Upper lobe of right lung (tissue), 1 donor: ENCODE measurements around the gene NEUROD2. TPM values are rescaled to one million over a fixed set of nuclear protein-coding genes. Genes with fewer than 3 reads are reported as not detected.

ENCODE experiments used
- ATAC-seq: fragments of 200-7000 bp; cut with Tn5 transposase; one replicate; pipeline ENCODE4 v1.9.1; 2020; ENCODE audit warnings: mild to moderate bottlenecking, moderate library complexity
- DNase-seq: peaks from one replicate; pipeline ENCODE4 v3.0.0-alpha.2; 2020
- H3K27ac ChIP-seq: fragments of 200-600 bp; one replicate; pipeline ENCODE4 v1.8.0; 2022
- H3K27me3 ChIP-seq: fragments of 200-600 bp; one replicate; pipeline ENCODE4 v1.8.0; 2022; ENCODE audit warnings: mild to moderate bottlenecking
- H3K36me3 ChIP-seq: fragments of 200-600 bp; one replicate; pipeline ENCODE4 v1.8.0; 2022
- H3K4me1 ChIP-seq: fragments of 200-600 bp; one replicate; pipeline ENCODE4 v1.8.0; 2022
- H3K4me3 ChIP-seq: fragments of 200-600 bp; one replicate; pipeline ENCODE4 v1.8.0; 2022; ENCODE audit warnings: mild to moderate bottlenecking
- H3K9me3 ChIP-seq: fragments of 200-600 bp; one replicate; pipeline ENCODE4 v1.8.0; 2022
- intact Hi-C: fragments of 100-400 bp; cut with DNase I; formaldehyde crosslinking; loops from one replicate; pipeline ENCODE4 v1.11.0; 2022
- total RNA-seq: library from RNA; stranded (reverse); fragmentation: NEBNext Ultra II Directional; extraction: Animal tissue kit (Norgen Biotek cat#: 25700); gene quantifications from one replicate; pipeline ENCODE4 v1.2.1, GENCODE V29; 2021
- TF ChIP-seq, protein P1 (sequence below): fragments of 200-600 bp; IDR thresholded peaks from one replicate; pipeline ENCODE4 v1.8.0; 2022; ENCODE audit warnings: antibody characterized with exemption
- donor health status: DM: no; HTN: yes; CAD: no; lungs with severe emphysema.

NEUROD2 gene
- total RNA-seq, 1 donor from 2014 or later, result not detected

- Histone ChIP-seq H3K4me1 (peaks cover 56% of the 10 kb centered on the region), H3K36me3 (no peaks in the 10 kb centered on the region), H3K4me3 (no peak overlapping the region), H3K27me3 (no peaks in the 10 kb centered on the region), H3K27ac (no peak overlapping the region), H3K9me3 (no peaks in the 10 kb centered on the region)
- DNase-seq (no peak), ATAC-seq (peak; percentile 4)
- TF ChIP-seq, protein P1, sequence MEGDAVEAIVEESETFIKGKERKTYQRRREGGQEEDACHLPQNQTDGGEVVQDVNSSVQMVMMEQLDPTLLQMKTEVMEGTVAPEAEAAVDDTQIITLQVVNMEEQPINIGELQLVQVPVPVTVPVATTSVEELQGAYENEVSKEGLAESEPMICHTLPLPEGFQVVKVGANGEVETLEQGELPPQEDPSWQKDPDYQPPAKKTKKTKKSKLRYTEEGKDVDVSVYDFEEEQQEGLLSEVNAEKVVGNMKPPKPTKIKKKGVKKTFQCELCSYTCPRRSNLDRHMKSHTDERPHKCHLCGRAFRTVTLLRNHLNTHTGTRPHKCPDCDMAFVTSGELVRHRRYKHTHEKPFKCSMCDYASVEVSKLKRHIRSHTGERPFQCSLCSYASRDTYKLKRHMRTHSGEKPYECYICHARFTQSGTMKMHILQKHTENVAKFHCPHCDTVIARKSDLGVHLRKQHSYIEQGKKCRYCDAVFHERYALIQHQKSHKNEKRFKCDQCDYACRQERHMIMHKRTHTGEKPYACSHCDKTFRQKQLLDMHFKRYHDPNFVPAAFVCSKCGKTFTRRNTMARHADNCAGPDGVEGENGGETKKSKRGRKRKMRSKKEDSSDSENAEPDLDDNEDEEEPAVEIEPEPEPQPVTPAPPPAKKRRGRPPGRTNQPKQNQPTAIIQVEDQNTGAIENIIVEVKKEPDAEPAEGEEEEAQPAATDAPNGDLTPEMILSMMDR, result no peak
- intact Hi-C loops, result no loop called here
Observed at GRCh38 chr17:39642291-39643074, 34.8 kb upstream of the NEUROD2 start.

- Histone ChIP-seq H3K4me1 (peaks cover 56% of the 10 kb centered on the region), H3K9me3 (no peaks in the 10 kb centered on the region), H3K27me3 (no peaks in the 10 kb centered on the region), H3K36me3 (no peaks in the 10 kb centered on the region), H3K27ac (no peak overlapping the region), H3K4me3 (no peak overlapping the region)
- intact Hi-C loops, result no loop called here
- ATAC-seq, result peak; percentile 35
- TF ChIP-seq, protein P1, result no peak
- no peak for DNase-seq
Observed at GRCh38 chr17:39641883-39642282, 34.2 kb upstream of the NEUROD2 start.

DNA sequence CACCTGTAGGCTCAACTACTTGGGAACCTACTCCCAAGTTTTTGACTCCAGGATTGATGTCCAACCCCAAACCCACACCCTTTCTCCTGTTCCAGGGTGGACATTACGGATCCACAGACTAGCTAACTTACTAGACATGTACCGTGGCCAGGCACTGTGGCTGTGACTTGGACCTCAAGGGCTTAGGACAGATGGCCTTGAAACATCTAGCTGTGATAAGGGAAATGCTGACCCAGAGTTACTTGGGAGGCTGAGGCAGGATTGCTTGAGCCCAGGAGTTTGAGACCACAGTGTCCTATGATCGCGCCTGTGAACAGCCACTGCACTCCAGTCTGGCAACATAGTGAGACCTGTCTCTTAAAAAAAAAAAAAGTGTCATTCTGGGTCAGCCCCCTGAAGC is 33.4 kb upstream of the NEUROD2 start:
- TF ChIP-seq, protein P1, result no peak
- intact Hi-C loops, result no loop called here

DNA sequence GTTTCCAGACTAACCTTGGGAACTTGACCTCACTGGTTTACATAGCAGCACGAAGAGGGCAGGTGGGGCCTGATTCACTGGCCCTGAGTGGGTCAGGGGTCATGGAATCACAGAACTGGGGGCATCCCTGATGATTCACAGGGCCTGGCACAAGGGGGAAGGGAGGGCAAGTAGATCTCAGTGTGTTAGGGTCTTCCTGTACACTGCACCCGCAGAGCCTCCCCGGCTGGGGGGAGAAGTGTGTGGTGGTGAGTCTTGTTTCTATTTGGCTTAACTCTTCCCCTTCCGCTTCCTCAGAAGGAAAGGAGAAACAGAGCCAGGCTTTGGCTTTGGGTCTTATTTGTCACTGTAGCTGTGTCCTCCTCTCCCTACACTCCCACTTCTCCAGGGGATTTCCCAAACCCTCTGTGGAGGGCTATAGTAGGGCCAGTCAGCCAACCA is 32.9 kb upstream of the NEUROD2 start:
- TF ChIP-seq, protein P1, result no peak
- intact Hi-C loops, result no loop called here
- DNase-seq (no peak), ATAC-seq (no peak)
- Histone ChIP-seq H3K36me3 (no peaks in the 10 kb centered on the region), H3K27ac (no peak overlapping the region), H3K9me3 (no peaks in the 10 kb centered on the region), H3K4me1 (peaks cover 64% of the 10 kb centered on the region), H3K4me3 (no peak overlapping the region), H3K27me3 (no peaks in the 10 kb centered on the region)

More for the DNA sequence above, 33.4 kb upstream of the NEUROD2 start:
- no peak for DNase-seq
- H3K9me3 ChIP-seq, result no peaks in the 10 kb centered on the region
- H3K4me3 ChIP-seq, result no peak overlapping the region
- ATAC-seq, result no peak
- H3K36me3 ChIP-seq, result no peaks in the 10 kb centered on the region
- H3K4me1 ChIP-seq, result peaks cover 63% of the 10 kb centered on the region
- no peaks in the 10 kb centered on the region for H3K27me3 ChIP-seq
- no peak overlapping the region for H3K27ac ChIP-seq

GRCh38 chr17:39639566-39640458 is 32.1 kb upstream of the NEUROD2 start:
- Histone ChIP-seq H3K9me3 (no peaks in the 10 kb centered on the region), H3K4me1 (peaks cover 64% of the 10 kb centered on the region), H3K36me3 (no peaks in the 10 kb centered on the region), H3K27ac (no peak overlapping the region), H3K27me3 (no peaks in the 10 kb centered on the region), H3K4me3 (no peak overlapping the region)
- DNase-seq, result no peak
- ATAC-seq, result no peak
- intact Hi-C loops, result no loop called here
- TF ChIP-seq, protein P1, result no peak
